Tibial nerve (tissue), 4 donors: ENCODE data around the gene IGF2R.
A peak's percentile ranks its signal among the peaks of the same experiment; 100 is the strongest.

Source experiments
- CTCF ChIP-seq, 5 experiments: fragments of 200-600 bp in 3 of 5; fragments of 450-650 bp in 2 of 5; sonication (generic) in 3 of 5; IDR thresholded peaks; one replicate each; pipeline ENCODE4 v1.5.1; 2016 to 2019; ENCODE audit warnings: antibody characterized with exemption in 5 of 5, mild to moderate bottlenecking in 3 of 5, moderate library complexity in 2 of 5
- EP300 ChIP-seq, 2 donors: sonication (generic); formaldehyde crosslinking; IDR thresholded peaks; one replicate each; pipeline ENCODE4 v1.6.1; 2017; ENCODE audit warnings: antibody characterized with exemption in 2 of 2, mild to moderate bottlenecking in 1 of 2
- POLR2A ChIP-seq, 2 donors: fragments of 450-650 bp; IDR thresholded peaks; one replicate each; pipeline ENCODE4 v1.6.1; 2017; ENCODE audit warnings: antibody characterized with exemption in 2 of 2, mild to moderate bottlenecking in 2 of 2, moderate library complexity in 2 of 2

DNA sequence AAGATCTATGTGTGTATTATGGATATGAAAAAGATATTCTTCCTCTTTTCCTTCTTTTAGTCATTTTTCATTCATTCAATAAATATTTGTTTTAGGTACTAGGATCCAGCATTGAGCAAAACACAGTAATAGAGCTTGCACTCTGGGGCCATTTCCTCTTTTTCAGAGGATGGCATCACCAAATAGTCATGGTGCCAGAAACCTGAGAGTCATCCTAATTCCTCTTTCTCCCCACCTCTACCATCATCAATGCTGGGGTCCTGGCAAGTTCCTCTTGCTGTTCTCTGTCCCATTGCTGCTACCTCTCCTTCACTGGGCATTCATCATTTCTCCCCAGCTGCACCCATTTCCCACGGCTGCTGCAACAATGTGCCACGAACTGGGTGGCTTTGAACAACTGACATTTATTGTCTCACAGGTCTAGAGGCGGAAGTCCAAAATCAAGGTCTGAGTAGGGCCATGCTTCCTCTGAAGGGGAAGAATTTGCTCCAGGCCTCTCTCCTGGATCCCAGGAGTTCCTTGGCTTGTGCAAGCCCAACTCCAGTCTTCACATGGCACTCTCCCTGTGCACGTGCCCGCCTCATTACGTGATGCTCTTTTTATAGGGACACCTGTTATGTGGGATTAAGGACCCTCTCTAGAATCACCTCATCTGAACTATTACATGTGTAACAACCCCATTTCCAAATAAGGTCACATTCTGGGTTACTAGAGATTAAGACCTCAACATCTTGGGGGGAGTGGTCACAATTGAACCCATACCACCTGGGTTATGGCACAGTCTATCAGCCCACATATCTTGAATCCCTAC is 9.5 kb upstream of the IGF2R start:
- TF ChIP-seq EP300 (IDR thresholded peaks at IDR 0.05) (peak in 1 of 2 donors; percentile 37), CTCF (IDR thresholded peaks at IDR 0.05) (no peak), POLR2A (IDR thresholded peaks at IDR 0.05) (no peak)
